Measurements from ENCODE around the gene ACAP3.
A peak's percentile ranks its signal among the peaks of the same experiment; 100 is the strongest.
"Not testable (repeated sequence)": the region's sequence is repeated elsewhere in the genome, so short reads cannot be mapped to it uniquely, and the experiment has no call there.

The ACAP3 gene

GRCh38 chr1:1330366-1331067 is 22.8 kb upstream of the ACAP3 start:
- DNase-seq: peak in 1 of 2 experiments; percentile 45

- DNase-seq: no peak
These were observed 21.8 kb upstream of the ACAP3 start for GRCh38 chr1:1329304-1330210.

GRCh38 chr1:1328254-1328653 is 20.5 kb upstream of the ACAP3 start:
- DNase-seq: no peak

GRCh38 chr1:1327291-1327690 is 19.6 kb upstream of the ACAP3 start:
- DNase-seq: no peak

GRCh38 chr1:1326075-1326605 is 18.4 kb upstream of the ACAP3 start:
- DNase-seq: no peak

GRCh38 chr1:1325288-1326074 is 17.8 kb upstream of the ACAP3 start:
- DNase-seq: no peak

- DNase-seq: peak; percentile 79 to 85
These were observed 17.0 kb upstream of the ACAP3 start, which contains the start of the genes CPTP and INTS11 for GRCh38 chr1:1324524-1325287. CPTP (plus strand) TSS chr1:1324802; CDS start chr1:1326911, 2,109 bp downstream. INTS11 (minus strand) TSS chr1:1324660; CDS start chr1:1324608, 52 bp downstream.

GRCh38 chr1:1324084-1324523 is 16.4 kb upstream of the ACAP3 start:
- DNase-seq: no peak

- DNase-seq: no peak
These were observed 15.2 kb upstream of the ACAP3 start for GRCh38 chr1:1322952-1323351.

GRCh38 chr1:1322418-1322817 is 14.7 kb upstream of the ACAP3 start:
- DNase-seq: no peak

- DNase-seq: no peak
These were observed 13.7 kb upstream of the ACAP3 start for GRCh38 chr1:1321477-1321876.

GRCh38 chr1:1320666-1321448 is 13.1 kb upstream of the ACAP3 start:
- DNase-seq: no peak

GRCh38 chr1:1319646-1319941 is 11.9 kb upstream of the ACAP3 start:
- DNase-seq: no peak

GRCh38 chr1:1318777-1319645 is 11.3 kb upstream of the ACAP3 start:
- DNase-seq: no peak

- DNase-seq: peak; percentile 62 to 66
These were observed 10.5 kb upstream of the ACAP3 start for GRCh38 chr1:1318131-1318652.

GRCh38 chr1:1317420-1317819 is 9.7 kb upstream of the ACAP3 start:
- no peak for DNase-seq

- DNase-seq: not testable (repeated sequence)
These were observed 8.5 kb upstream of the ACAP3 start for GRCh38 chr1:1316199-1316598.

- DNase-seq: no peak
These were observed 7.8 kb upstream of the ACAP3 start for GRCh38 chr1:1315435-1315954.

GRCh38 chr1:1314678-1315335 is 7.1 kb upstream of the ACAP3 start:
- DNase-seq: no peak

All from SHP77 (cell line).